Retinal pigment epithelial cell (primary cell): ENCODE data around the gene TECR.
"Not testable (repeated sequence)": the region's sequence is repeated elsewhere in the genome, so short reads cannot be mapped to it uniquely, and the experiment has no call there.

Experiments used
- DNase-seq: peaks from one replicate; pipeline ENCODE4 v3.0.0-alpha.2; 2010; ENCODE audit warnings: low read depth
- H3K4me3 ChIP-seq: 2 replicates; pipeline ENCODE4 v1.5.1; 2011; ENCODE audit warnings: mild to moderate bottlenecking, low read length, control low read depth, moderate library complexity
- CTCF ChIP-seq: conservative IDR thresholded peaks from 2 replicates; pipeline ENCODE4 v1.5.1; 2011; ENCODE audit warnings: low read depth, low read length, control low read depth, inconsistent platforms

TECR gene

GRCh38 chr19:14542711-14543328, 13.4 kb downstream of the TECR start:
- no peak overlapping the region for H3K4me3 ChIP-seq
- TF ChIP-seq CTCF: no peak
- DNase-seq: no peak

GRCh38 chr19:14544047-14544446, 14.7 kb downstream of the TECR start:
- DNase-seq: no peak
- TF ChIP-seq CTCF: no peak
- H3K4me3 ChIP-seq: no peak overlapping the region

- no peak for DNase-seq
- no peak for TF ChIP-seq CTCF
- H3K4me3 ChIP-seq: no peak overlapping the region
These were observed 15.8 kb downstream of the TECR start for GRCh38 chr19:14544977-14545715.

- no peak for TF ChIP-seq CTCF
- no peak overlapping the region for H3K4me3 ChIP-seq
- no peak for DNase-seq
These were observed 16.3 kb downstream of the TECR start for GRCh38 chr19:14545716-14546082.

- DNase-seq: no peak
- no peak for TF ChIP-seq CTCF
- no peak overlapping the region for H3K4me3 ChIP-seq
These were observed 20.9 kb downstream of the TECR start for GRCh38 chr19:14550201-14550754.

GRCh38 chr19:14551134-14552005, 22.0 kb downstream of the TECR start:
- peak; percentile 55 for TF ChIP-seq CTCF
- not testable (repeated sequence) for H3K4me3 ChIP-seq
- DNase-seq: peak; percentile 25

GRCh38 chr19:14552006-14552360, 22.6 kb downstream of the TECR start:
- DNase-seq, H3K4me3 ChIP-seq: not testable (repeated sequence)
